ENCODE results near the gene SH3PXD2A. TPM values are rescaled to one million over a fixed set of nuclear protein-coding genes. Genes with fewer than 3 reads are reported as not detected.

The SH3PXD2A gene
- total RNA-seq, 1 experiment from 2014 or later = 6.3 TPM

GRCh38 chr10:103746598-103746997 is 108.8 kb downstream of the SH3PXD2A start:
- POLR2A ChIA-PET = no interaction called here
- H3K4me3 Mint-ChIP-seq (ENCODE audit: unreplicated experiment) = no peak overlapping the region
- H3K36me3 Mint-ChIP-seq (ENCODE audit: insufficient read depth, unreplicated experiment) = no peaks in the 10 kb centered on the region
- intact Hi-C loops (cut with micrococcal nuclease; ENCODE audit: unreplicated experiment) = no loop called here
- Histone ChIP-seq H3K4me3 (ENCODE audit: low read depth, low read length) (no peak overlapping the region), H3K36me3 (ENCODE audit: control insufficient read depth, insufficient read depth, low read length) (no peaks in the 10 kb centered on the region), H3K27me3 (replicated peaks; ENCODE audit: control insufficient read depth, insufficient read depth, low read length) (no peaks in the 10 kb centered on the region), H3K9me3 (no peaks in the 10 kb centered on the region), H3K4me1 (0 out of 2 replicates have a peak, but pooled peaks cover 5% of the 10 kb centered on the region)
- H3K9me3 Mint-ChIP-seq (ENCODE audit: unreplicated experiment) = no peaks in the 10 kb centered on the region
- no peak for DNase-seq
- CTCF ChIA-PET = no interaction called here
- no peak overlapping the region for H3K27ac Mint-ChIP-seq (ENCODE audit: unreplicated experiment)
- no TSS peak for BruUV-seq (replicated peaks)
- no peaks in the 10 kb centered on the region for H3K4me1 Mint-ChIP-seq (ENCODE audit: low read depth, unreplicated experiment)
- TF ChIP-seq CTCF (IDR thresholded peaks at IDR 0.05; ENCODE audit: insufficient read depth in 1 of 2, low read depth in 1 of 2, low read length in 1 of 2, severe bottlenecking in 1 of 2, unreplicated experiment in 1 of 2) = no peak
- H3K27me3 Mint-ChIP-seq (ENCODE audit: insufficient read depth, unreplicated experiment) = no peaks in the 10 kb centered on the region

- ChIA-PET POLR2A (no interaction called here), CTCF (no interaction called here)
- DNase-seq = peak; percentile 26 to 48
- no peak overlapping the region for H3K4me3 Mint-ChIP-seq (ENCODE audit: unreplicated experiment)
- H3K9me3 Mint-ChIP-seq (ENCODE audit: unreplicated experiment) = no peaks in the 10 kb centered on the region
- Histone ChIP-seq H3K27me3 (replicated peaks; ENCODE audit: control insufficient read depth, insufficient read depth, low read length) (no peaks in the 10 kb centered on the region), H3K4me3 (ENCODE audit: low read depth, low read length) (no peak overlapping the region), H3K4me1 (0 out of 2 replicates have a peak, but pooled peaks cover 5% of the 10 kb centered on the region), H3K9me3 (no peaks in the 10 kb centered on the region), H3K36me3 (ENCODE audit: control insufficient read depth, insufficient read depth, low read length) (no peaks in the 10 kb centered on the region)
- H3K4me1 Mint-ChIP-seq (ENCODE audit: low read depth, unreplicated experiment) = no peaks in the 10 kb centered on the region
- no peaks in the 10 kb centered on the region for H3K36me3 Mint-ChIP-seq (ENCODE audit: insufficient read depth, unreplicated experiment)
- TF ChIP-seq CTCF (IDR thresholded peaks at IDR 0.05; ENCODE audit: insufficient read depth in 1 of 2, low read depth in 1 of 2, low read length in 1 of 2, severe bottlenecking in 1 of 2, unreplicated experiment in 1 of 2) = no peak
- intact Hi-C loops (cut with micrococcal nuclease; ENCODE audit: unreplicated experiment) = no loop called here
- no peaks in the 10 kb centered on the region for H3K27me3 Mint-ChIP-seq (ENCODE audit: insufficient read depth, unreplicated experiment)
- no TSS peak for BruUV-seq (replicated peaks)
- H3K27ac Mint-ChIP-seq (ENCODE audit: unreplicated experiment) = no peak overlapping the region
Observed at GRCh38 chr10:103745341-103746247, 109.8 kb downstream of the SH3PXD2A start.

- 0 out of 2 replicates have a peak, but pooled peaks cover 5% of the 10 kb centered on the region for H3K4me1 ChIP-seq
- POLR2A ChIA-PET = no interaction called here
- BruUV-seq (replicated peaks) = no TSS peak
Observed at GRCh38 chr10:103742824-103743223, 112.6 kb downstream of the SH3PXD2A start.

More at GRCh38 chr10:103742824-103743223, 112.6 kb downstream of the SH3PXD2A start:
- H3K4me3 Mint-ChIP-seq (ENCODE audit: unreplicated experiment) = no peak overlapping the region
- Histone ChIP-seq H3K36me3 (ENCODE audit: control insufficient read depth, insufficient read depth, low read length) (no peaks in the 10 kb centered on the region), H3K9me3 (no peaks in the 10 kb centered on the region), H3K4me3 (ENCODE audit: low read depth, low read length) (no peak overlapping the region), H3K27me3 (replicated peaks; ENCODE audit: control insufficient read depth, insufficient read depth, low read length) (no peaks in the 10 kb centered on the region)
- TF ChIP-seq CTCF (IDR thresholded peaks at IDR 0.05; ENCODE audit: insufficient read depth in 1 of 2, low read depth in 1 of 2, low read length in 1 of 2, severe bottlenecking in 1 of 2, unreplicated experiment in 1 of 2) = no peak
- H3K27ac Mint-ChIP-seq (ENCODE audit: unreplicated experiment) = no peak overlapping the region
- H3K27me3 Mint-ChIP-seq (ENCODE audit: insufficient read depth, unreplicated experiment) = no peaks in the 10 kb centered on the region
- H3K4me1 Mint-ChIP-seq (ENCODE audit: low read depth, unreplicated experiment) = no peaks in the 10 kb centered on the region
- no peaks in the 10 kb centered on the region for H3K9me3 Mint-ChIP-seq (ENCODE audit: unreplicated experiment)
- no peak for DNase-seq
- CTCF ChIA-PET = no interaction called here
- no peaks in the 10 kb centered on the region for H3K36me3 Mint-ChIP-seq (ENCODE audit: insufficient read depth, unreplicated experiment)
- intact Hi-C loops (cut with micrococcal nuclease; ENCODE audit: unreplicated experiment) = no loop called here

All from Caco-2 (cell line).